NCI-H460 (cell line): ENCODE results near the gene SPINT3. TPM values are rescaled to one million over a fixed set of nuclear protein-coding genes. Genes with fewer than 3 reads are reported as not detected.

ENCODE experiments used
- DNase-seq: peaks from one replicate; pipeline ENCODE4 v3.0.0-alpha.2; 2016; ENCODE audit warnings: low read depth; ENCODE audit errors: extremely low read depth
- small RNA-seq, 2 experiments: library from RNA; depleted of rRNA; stranded (forward); fragments of <200 nt; gene quantifications; one replicate each; pipeline ENCODE3, GENCODE V24; 2014
- total RNA-seq: library from RNA; depleted of rRNA; stranded (reverse); fragments of >200 nt; shearing (Covaris generic); gene quantifications from 2 replicates; pipeline ENCODE4 v1.2.3, GENCODE V29; 2014; rRNA removed

SPINT3 gene
- total RNA-seq, 1 experiment from 2014 or later, result not detected

- DNase-seq, result no peak
These were observed 51.7 kb downstream of the SPINT3 start for GRCh38 chr20:45463709-45464108.

- DNase-seq, result no peak
These were observed 52.5 kb downstream of the SPINT3 start for GRCh38 chr20:45462711-45463509.

Small RNAs within 50 kb of the gene (small RNA-seq; reads per million reads assigned to genes)
- gene AL031663.1 (0 reads per million in 2 experiments), gene HSPD1P21 (0 reads per million in 2 experiments), gene RNA5SP485 (0 reads per million in 2 experiments)

Other genes with a start within 250 kb of the SPINT3 start
- gene RBPJL, start 208.8 kb downstream of the SPINT3 start, total RNA-seq, result not detected in 2 replicates
- gene MATN4, start 207.3 kb downstream of the SPINT3 start, total RNA-seq, result not detected in 2 replicates
- 12.7 and 14.7 TPM in 2 replicates for gene SDC4, start 167.2 kb downstream of the SPINT3 start, total RNA-seq
- 36.4 and 38.0 TPM in 2 replicates for gene SYS1, start 152.5 kb downstream of the SPINT3 start, total RNA-seq
- gene TP53TG5, start 137.3 kb downstream of the SPINT3 start, total RNA-seq, result not detected in 2 replicates
- gene DBNDD2, start 107.3 kb downstream of the SPINT3 start, total RNA-seq, result 16.6 and 17.4 TPM in 2 replicates
- gene PIGT, start 99.5 kb downstream of the SPINT3 start, total RNA-seq, result 145 and 150 TPM in 2 replicates
- not detected in 2 replicates for gene WFDC2, start 45.9 kb downstream of the SPINT3 start, total RNA-seq
- gene WFDC6, start 23.9 kb upstream of the SPINT3 start, total RNA-seq, result 0.22 TPM in 1 of 2 replicates, not detected in the other
- gene EPPIN, start 31.8 kb upstream of the SPINT3 start, total RNA-seq, result not detected in 2 replicates
- not detected in 2 replicates for gene WFDC8, start 63.7 kb upstream of the SPINT3 start, total RNA-seq
- not detected in 2 replicates for gene WFDC10A, start 114.1 kb upstream of the SPINT3 start, total RNA-seq
- not detected in 2 replicates for gene WFDC9, start 115.7 kb upstream of the SPINT3 start, total RNA-seq
- gene WFDC11, start 154.6 kb upstream of the SPINT3 start, total RNA-seq, result not detected in 2 replicates
- not detected in 2 replicates for gene WFDC13, start 186.4 kb upstream of the SPINT3 start, total RNA-seq
- gene WFDC10B, start 189.4 kb upstream of the SPINT3 start, total RNA-seq, result not detected in 2 replicates
- not detected in 2 replicates for gene SPINT4, start 206.7 kb upstream of the SPINT3 start, total RNA-seq